ENCODE data around the gene VMAC.

DNA sequence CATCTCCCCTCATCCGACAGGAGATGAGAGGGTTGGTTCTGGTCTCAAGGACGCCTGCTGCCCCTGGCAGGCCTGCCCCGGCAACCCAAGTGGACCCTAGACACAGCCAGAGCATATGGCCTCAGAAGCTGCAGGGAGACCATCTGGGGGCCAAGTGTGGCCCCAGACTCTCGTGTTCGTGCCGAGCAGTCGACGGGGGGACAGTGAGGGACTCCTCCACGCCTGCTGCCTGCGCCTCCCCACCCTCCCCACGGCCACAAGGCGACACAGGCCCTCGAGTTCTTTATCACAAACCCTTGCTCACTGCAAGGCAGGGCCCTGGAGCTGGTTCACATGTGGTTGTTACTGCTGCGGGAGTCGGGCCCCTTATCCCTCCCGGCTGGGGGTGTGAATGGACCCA, 18.7 kb downstream of the VMAC start:
- no peak for TF ChIP-seq EZH2 (IDR thresholded peaks at IDR 0.05)
- TF ChIP-seq, protein P1, sequence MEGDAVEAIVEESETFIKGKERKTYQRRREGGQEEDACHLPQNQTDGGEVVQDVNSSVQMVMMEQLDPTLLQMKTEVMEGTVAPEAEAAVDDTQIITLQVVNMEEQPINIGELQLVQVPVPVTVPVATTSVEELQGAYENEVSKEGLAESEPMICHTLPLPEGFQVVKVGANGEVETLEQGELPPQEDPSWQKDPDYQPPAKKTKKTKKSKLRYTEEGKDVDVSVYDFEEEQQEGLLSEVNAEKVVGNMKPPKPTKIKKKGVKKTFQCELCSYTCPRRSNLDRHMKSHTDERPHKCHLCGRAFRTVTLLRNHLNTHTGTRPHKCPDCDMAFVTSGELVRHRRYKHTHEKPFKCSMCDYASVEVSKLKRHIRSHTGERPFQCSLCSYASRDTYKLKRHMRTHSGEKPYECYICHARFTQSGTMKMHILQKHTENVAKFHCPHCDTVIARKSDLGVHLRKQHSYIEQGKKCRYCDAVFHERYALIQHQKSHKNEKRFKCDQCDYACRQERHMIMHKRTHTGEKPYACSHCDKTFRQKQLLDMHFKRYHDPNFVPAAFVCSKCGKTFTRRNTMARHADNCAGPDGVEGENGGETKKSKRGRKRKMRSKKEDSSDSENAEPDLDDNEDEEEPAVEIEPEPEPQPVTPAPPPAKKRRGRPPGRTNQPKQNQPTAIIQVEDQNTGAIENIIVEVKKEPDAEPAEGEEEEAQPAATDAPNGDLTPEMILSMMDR (IDR thresholded peaks at IDR 0.05): no peak

Measured in neural progenitor cell (in vitro differentiated cells).